ENCODE data around the gene HAUS3. TPM values are rescaled to one million over a fixed set of nuclear protein-coding genes. Genes with fewer than 3 reads are reported as not detected.

The HAUS3 gene
- total and polyA plus RNA-seq, 2 experiments from 2014 or later = 21.4 to 36.0 TPM

DNA sequence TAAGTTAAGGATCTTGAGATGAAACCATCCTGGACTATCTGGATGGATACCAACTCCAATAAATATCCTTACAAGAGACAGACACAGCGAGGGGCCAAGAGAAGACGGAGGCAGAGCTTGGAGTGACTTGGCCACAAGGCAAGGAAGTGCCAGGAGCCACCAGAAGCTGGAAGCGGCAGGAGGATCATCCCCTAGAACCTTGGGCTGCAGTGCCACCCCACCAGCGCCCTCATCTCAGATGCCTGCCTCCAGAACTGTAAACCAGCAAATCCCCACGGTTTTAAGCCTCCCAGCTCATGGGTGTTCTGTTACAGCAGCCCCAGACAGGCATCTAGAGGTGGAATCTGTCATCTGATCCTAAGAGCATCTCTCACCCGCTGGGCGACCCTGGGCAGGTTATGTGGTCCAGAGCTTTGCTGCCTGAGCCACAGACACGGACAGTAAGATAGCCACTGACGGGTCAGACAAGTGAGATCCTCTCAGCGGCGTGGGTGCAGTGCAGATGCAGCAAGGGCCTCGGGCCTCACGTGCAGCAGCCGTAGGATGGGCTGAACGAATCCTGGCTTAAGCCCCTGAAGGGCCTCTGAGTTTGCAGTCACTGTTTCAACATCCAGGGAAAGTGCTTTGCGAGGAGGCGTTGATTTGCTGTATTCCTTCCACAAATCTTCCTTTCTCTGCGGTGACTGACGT is 45.1 kb upstream of the HAUS3 start:
- ATAC-seq = peak; percentile 34
- no peaks in the 10 kb centered on the region for H3K9me2 ChIP-seq (ENCODE audit: insufficient read depth)
- Mint-ChIP-seq H3K4me3 (no peak overlapping the region), H3K36me3 (ENCODE audit: low read depth) (no peaks in the 10 kb centered on the region; the same call in 2 of the 3 replicates), H3K4me1 (peaks cover 9% of the 10 kb centered on the region), H3K27ac (no peak overlapping the region), H3K9me3 (no peaks in the 10 kb centered on the region), H3K27me3 (ENCODE audit: insufficient read depth, low read depth, poor library complexity) (peaks cover 13% of the 10 kb centered on the region)
- H3K4me2 ChIP-seq = no peak overlapping the region
- no peaks in the 10 kb centered on the region for H4K20me1 ChIP-seq (replicated peaks; ENCODE audit: insufficient read depth)
- no peak for TF ChIP-seq STAT1 (IDR thresholded peaks at IDR 0.05; ENCODE audit: unreplicated experiment)
- no peak overlapping the region for H3K27ac ChIP-seq (ENCODE audit: low read depth)
- H2AFZ ChIP-seq = no peak overlapping the region
- H3K4me1 ChIP-seq (ENCODE audit: insufficient read depth) = no peaks in the 10 kb centered on the region
- DNase-seq (ENCODE audit: low spot score) = no peak
- no peak overlapping the region for H3K4me3 ChIP-seq
- no peaks in the 10 kb centered on the region for H3K79me2 ChIP-seq (replicated peaks; ENCODE audit: insufficient read depth)
- H3K36me3 ChIP-seq (ENCODE audit: insufficient read depth) = no peaks in the 10 kb centered on the region
- no peaks in the 10 kb centered on the region for H3F3A ChIP-seq (replicated peaks; ENCODE audit: low read depth)
- H3K27me3 ChIP-seq (ENCODE audit: insufficient read depth) = no peaks in the 10 kb centered on the region

GRCh38 chr4:2285613-2286381 is 43.9 kb upstream of the HAUS3 start:
- TF ChIP-seq, protein P1, sequence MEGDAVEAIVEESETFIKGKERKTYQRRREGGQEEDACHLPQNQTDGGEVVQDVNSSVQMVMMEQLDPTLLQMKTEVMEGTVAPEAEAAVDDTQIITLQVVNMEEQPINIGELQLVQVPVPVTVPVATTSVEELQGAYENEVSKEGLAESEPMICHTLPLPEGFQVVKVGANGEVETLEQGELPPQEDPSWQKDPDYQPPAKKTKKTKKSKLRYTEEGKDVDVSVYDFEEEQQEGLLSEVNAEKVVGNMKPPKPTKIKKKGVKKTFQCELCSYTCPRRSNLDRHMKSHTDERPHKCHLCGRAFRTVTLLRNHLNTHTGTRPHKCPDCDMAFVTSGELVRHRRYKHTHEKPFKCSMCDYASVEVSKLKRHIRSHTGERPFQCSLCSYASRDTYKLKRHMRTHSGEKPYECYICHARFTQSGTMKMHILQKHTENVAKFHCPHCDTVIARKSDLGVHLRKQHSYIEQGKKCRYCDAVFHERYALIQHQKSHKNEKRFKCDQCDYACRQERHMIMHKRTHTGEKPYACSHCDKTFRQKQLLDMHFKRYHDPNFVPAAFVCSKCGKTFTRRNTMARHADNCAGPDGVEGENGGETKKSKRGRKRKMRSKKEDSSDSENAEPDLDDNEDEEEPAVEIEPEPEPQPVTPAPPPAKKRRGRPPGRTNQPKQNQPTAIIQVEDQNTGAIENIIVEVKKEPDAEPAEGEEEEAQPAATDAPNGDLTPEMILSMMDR (conservative IDR thresholded peaks at IDR 0.05; ENCODE audit: low read depth in 2 of 2) = no peak
- Mint-ChIP-seq H3K36me3 (ENCODE audit: low read depth) (no peaks in the 10 kb centered on the region; the same call in 2 of the 3 replicates), H3K4me1 (peaks cover 9% of the 10 kb centered on the region), H3K27ac (no peak overlapping the region), H3K9me3 (no peaks in the 10 kb centered on the region), H3K27me3 (ENCODE audit: insufficient read depth, low read depth, poor library complexity) (peaks cover 13% of the 10 kb centered on the region), H3K4me3 (no peak overlapping the region)
- Histone ChIP-seq H2AFZ (no peak overlapping the region), H3K79me2 (replicated peaks; ENCODE audit: insufficient read depth) (no peaks in the 10 kb centered on the region), H3K9me2 (ENCODE audit: insufficient read depth) (no peaks in the 10 kb centered on the region), H3K27me3 (ENCODE audit: insufficient read depth) (no peaks in the 10 kb centered on the region), H3F3A (replicated peaks; ENCODE audit: low read depth) (no peaks in the 10 kb centered on the region), H3K4me1 (ENCODE audit: insufficient read depth) (no peaks in the 10 kb centered on the region), H3K27ac (ENCODE audit: low read depth) (no peak overlapping the region), H3K4me3 (no peak overlapping the region), H3K4me2 (no peak overlapping the region), H4K20me1 (replicated peaks; ENCODE audit: insufficient read depth) (no peaks in the 10 kb centered on the region), H3K36me3 (ENCODE audit: insufficient read depth) (no peaks in the 10 kb centered on the region)
- ATAC-seq (no peak), DNase-seq (ENCODE audit: low spot score) (no peak)

- Histone ChIP-seq H3F3A (replicated peaks; ENCODE audit: low read depth) (no peaks in the 10 kb centered on the region), H3K4me1 (ENCODE audit: insufficient read depth) (no peaks in the 10 kb centered on the region), H3K27ac (ENCODE audit: low read depth) (no peak overlapping the region), H4K20me1 (replicated peaks; ENCODE audit: insufficient read depth) (no peaks in the 10 kb centered on the region), H3K79me2 (replicated peaks; ENCODE audit: insufficient read depth) (no peaks in the 10 kb centered on the region), H3K4me2 (no peak overlapping the region), H3K4me3 (no peak overlapping the region), H3K36me3 (ENCODE audit: insufficient read depth) (no peaks in the 10 kb centered on the region), H2AFZ (no peak overlapping the region), H3K9me2 (ENCODE audit: insufficient read depth) (no peaks in the 10 kb centered on the region), H3K27me3 (ENCODE audit: insufficient read depth) (no peaks in the 10 kb centered on the region)
- no peak for DNase-seq (ENCODE audit: low spot score)
- H3K9me3 Mint-ChIP-seq = no peaks in the 10 kb centered on the region
- H3K27me3 Mint-ChIP-seq (ENCODE audit: insufficient read depth, low read depth, poor library complexity) = peaks cover 15% of the 10 kb centered on the region
- H3K4me3 Mint-ChIP-seq = no peak overlapping the region
- peaks cover 9% of the 10 kb centered on the region for H3K4me1 Mint-ChIP-seq
- ATAC-seq = no peak
- H3K27ac Mint-ChIP-seq = no peak overlapping the region
- H3K36me3 Mint-ChIP-seq (ENCODE audit: low read depth) = no peaks in the 10 kb centered on the region; the same call in 2 of the 3 replicates
- TF ChIP-seq CREB1 (CRISPR knock-in tag; IDR thresholded peaks at IDR 0.05; ENCODE audit: low read depth) (no peak), ZNF331 (CRISPR knock-in tag; IDR thresholded peaks at IDR 0.05; ENCODE audit: low read depth) (no peak), STAT1 (IDR thresholded peaks at IDR 0.05; ENCODE audit: unreplicated experiment) (no peak), NANOG (IDR thresholded peaks at IDR 0.05; ENCODE audit: borderline replicate concordance) (no peak), POLR2AphosphoS5 (IDR thresholded peaks at IDR 0.05; ENCODE audit: low read depth) (no peak)
- TF ChIP-seq, protein P2, sequence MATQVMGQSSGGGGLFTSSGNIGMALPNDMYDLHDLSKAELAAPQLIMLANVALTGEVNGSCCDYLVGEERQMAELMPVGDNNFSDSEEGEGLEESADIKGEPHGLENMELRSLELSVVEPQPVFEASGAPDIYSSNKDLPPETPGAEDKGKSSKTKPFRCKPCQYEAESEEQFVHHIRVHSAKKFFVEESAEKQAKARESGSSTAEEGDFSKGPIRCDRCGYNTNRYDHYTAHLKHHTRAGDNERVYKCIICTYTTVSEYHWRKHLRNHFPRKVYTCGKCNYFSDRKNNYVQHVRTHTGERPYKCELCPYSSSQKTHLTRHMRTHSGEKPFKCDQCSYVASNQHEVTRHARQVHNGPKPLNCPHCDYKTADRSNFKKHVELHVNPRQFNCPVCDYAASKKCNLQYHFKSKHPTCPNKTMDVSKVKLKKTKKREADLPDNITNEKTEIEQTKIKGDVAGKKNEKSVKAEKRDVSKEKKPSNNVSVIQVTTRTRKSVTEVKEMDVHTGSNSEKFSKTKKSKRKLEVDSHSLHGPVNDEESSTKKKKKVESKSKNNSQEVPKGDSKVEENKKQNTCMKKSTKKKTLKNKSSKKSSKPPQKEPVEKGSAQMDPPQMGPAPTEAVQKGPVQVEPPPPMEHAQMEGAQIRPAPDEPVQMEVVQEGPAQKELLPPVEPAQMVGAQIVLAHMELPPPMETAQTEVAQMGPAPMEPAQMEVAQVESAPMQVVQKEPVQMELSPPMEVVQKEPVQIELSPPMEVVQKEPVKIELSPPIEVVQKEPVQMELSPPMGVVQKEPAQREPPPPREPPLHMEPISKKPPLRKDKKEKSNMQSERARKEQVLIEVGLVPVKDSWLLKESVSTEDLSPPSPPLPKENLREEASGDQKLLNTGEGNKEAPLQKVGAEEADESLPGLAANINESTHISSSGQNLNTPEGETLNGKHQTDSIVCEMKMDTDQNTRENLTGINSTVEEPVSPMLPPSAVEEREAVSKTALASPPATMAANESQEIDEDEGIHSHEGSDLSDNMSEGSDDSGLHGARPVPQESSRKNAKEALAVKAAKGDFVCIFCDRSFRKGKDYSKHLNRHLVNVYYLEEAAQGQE (IDR thresholded peaks at IDR 0.05; ENCODE audit: unreplicated experiment) = no peak
Observed at GRCh38 chr4:2284934-2285612, 43.2 kb upstream of the HAUS3 start.
